NCI-H1417 treated with DMSO at 0.1 percent for 48 hours (cell line): ENCODE data around the gene PRRX2.

Source experiments
- DNase-seq: peaks from one replicate; lab custom pipeline; 2025; lab: John Stamatoyannopoulos, UW

The PRRX2 gene

GRCh38 chr9:129637102-129637501 is 28.3 kb upstream of the PRRX2 start:
- no peak for DNase-seq

- DNase-seq: no peak
Measured at GRCh38 chr9:129637673-129638439, 27.6 kb upstream of the PRRX2 start.

GRCh38 chr9:129639034-129639630 is 26.3 kb upstream of the PRRX2 start:
- no peak for DNase-seq

GRCh38 chr9:129639756-129640085 is 25.7 kb upstream of the PRRX2 start:
- DNase-seq: no peak

GRCh38 chr9:129640086-129640870 is 25.2 kb upstream of the PRRX2 start:
- peak; percentile 69 for DNase-seq

GRCh38 chr9:129640871-129641749 is 24.3 kb upstream of the PRRX2 start:
- no peak for DNase-seq

GRCh38 chr9:129641750-129642585 is 23.5 kb upstream of the PRRX2 start, which contains the start of gene ASB6:
TSS of gene ASB6 (minus strand) at chr9:129642151. CDS start at chr9:129641999, 152 bp downstream.
- peak; percentile 76 for DNase-seq

GRCh38 chr9:129643706-129644105 is 21.7 kb upstream of the PRRX2 start:
- DNase-seq: no peak

- no peak for DNase-seq
Measured at GRCh38 chr9:129644365-129644764, 21.1 kb upstream of the PRRX2 start.

GRCh38 chr9:129644902-129645301 is 20.5 kb upstream of the PRRX2 start:
- no peak for DNase-seq

- DNase-seq: no peak
Measured at GRCh38 chr9:129646252-129646651, 19.2 kb upstream of the PRRX2 start.

GRCh38 chr9:129646654-129647053 is 18.8 kb upstream of the PRRX2 start:
- DNase-seq: no peak

GRCh38 chr9:129647635-129648034 is 17.8 kb upstream of the PRRX2 start:
- DNase-seq: no peak

- DNase-seq: no peak
Measured at GRCh38 chr9:129648092-129648763, 17.2 kb upstream of the PRRX2 start.

- no peak for DNase-seq
Measured at GRCh38 chr9:129648764-129649115, 16.7 kb upstream of the PRRX2 start.

GRCh38 chr9:129649726-129650679 is 15.4 kb upstream of the PRRX2 start:
- no peak for DNase-seq

GRCh38 chr9:129650680-129651235 is 14.7 kb upstream of the PRRX2 start:
- no peak for DNase-seq

GRCh38 chr9:129653823-129654553 is 11.5 kb upstream of the PRRX2 start:
- no peak for DNase-seq
